Activated CD8-positive, alpha-beta memory T cell treated with anti-CD3 and anti-CD28 coated beads, Interleukin-2, amount 50 U/mL, for 24 hours (primary cell): ENCODE measurements around the gene WFDC1.

Source experiments
- DNase-seq: peaks from one replicate; pipeline ENCODE4 v3.0.0-alpha.2; 2020; ENCODE audit errors: extremely low read depth

Gene WFDC1

GRCh38 chr16:84294531-84295142 lies at the start of gene WFDC1:
TSS of gene WFDC1 (plus strand) at chr16:84294878. CDS start at chr16:84294972, 94 bp downstream.
- no peak for DNase-seq

- no peak for DNase-seq
These were observed 48.6 kb upstream of the WFDC1 start for GRCh38 chr16:84245956-84246678.

- no peak for DNase-seq
These were observed 48.0 kb upstream of the WFDC1 start for GRCh38 chr16:84246679-84247077.

- DNase-seq, result no peak
These were observed 47.3 kb upstream of the WFDC1 start for GRCh38 chr16:84247331-84247730.

- DNase-seq, result no peak
These were observed 46.8 kb upstream of the WFDC1 start for GRCh38 chr16:84247844-84248243.

GRCh38 chr16:84252184-84252583 lies 42.5 kb upstream of the WFDC1 start:
- DNase-seq, result no peak

- DNase-seq, result no peak
These were observed 41.5 kb upstream of the WFDC1 start for GRCh38 chr16:84253173-84253572.

- no peak for DNase-seq
These were observed 40.6 kb upstream of the WFDC1 start for GRCh38 chr16:84254062-84254461.

- DNase-seq, result no peak
These were observed 39.4 kb upstream of the WFDC1 start for GRCh38 chr16:84255050-84255810.

GRCh38 chr16:84258266-84258665 lies 36.4 kb upstream of the WFDC1 start:
- DNase-seq, result no peak

GRCh38 chr16:84259691-84260090 lies 35.0 kb upstream of the WFDC1 start:
- DNase-seq, result no peak

- no peak for DNase-seq
These were observed 33.7 kb upstream of the WFDC1 start for GRCh38 chr16:84260766-84261554.

GRCh38 chr16:84262031-84262430 lies 32.6 kb upstream of the WFDC1 start:
- no peak for DNase-seq

- DNase-seq, result no peak
These were observed 31.7 kb upstream of the WFDC1 start for GRCh38 chr16:84262939-84263338.

- no peak for DNase-seq
These were observed 28.2 kb upstream of the WFDC1 start for GRCh38 chr16:84266451-84266850.

GRCh38 chr16:84267380-84267779 lies 27.3 kb upstream of the WFDC1 start:
- no peak for DNase-seq

- no peak for DNase-seq
These were observed 26.2 kb upstream of the WFDC1 start for GRCh38 chr16:84268291-84269040.

- no peak for DNase-seq
These were observed 24.6 kb upstream of the WFDC1 start for GRCh38 chr16:84270071-84270470.

- no peak for DNase-seq
These were observed 24.1 kb upstream of the WFDC1 start for GRCh38 chr16:84270531-84270930.

GRCh38 chr16:84271037-84271436 lies 23.6 kb upstream of the WFDC1 start:
- DNase-seq, result no peak

- DNase-seq, result no peak
These were observed 22.8 kb upstream of the WFDC1 start for GRCh38 chr16:84271866-84272265.
